K562 (cell line): ENCODE measurements around the gene ICA1. TPM values are rescaled to one million over a fixed set of nuclear protein-coding genes. Genes with fewer than 3 reads are reported as not detected.
A peak's percentile ranks its signal among the peaks of the same experiment; 100 is the strongest.

Experiments
- ATAC-seq: fragments of 200-7000 bp; cut with Tn5 transposase; 3 replicates; pipeline ENCODE4 v1.9.1; 2020; ENCODE audit warnings: moderate library complexity
- BruUV-seq: library from RNA; stranded (reverse); fragments of 400-500 nt; replicated peaks from 2 replicates; lab custom pipeline; 2021; lab: Mats Ljungman, UMichigan
- CTCF ChIA-PET: fragments of 300-600 bp; formaldehyde crosslinking; extraction: SDS; loops from one replicate; lab custom pipeline; 2021; ENCODE audit warnings: low intra/inter-chr PET ratio; lab: Yijun Ruan, JAX
- POLR2A ChIA-PET: fragments of 300-600, 350-650 bp; sonication (Branson Sonifier 250); formaldehyde crosslinking; extraction: SDS; loops from one replicate; lab custom pipeline; 2021; ENCODE audit warnings: antibody characterized with exemption, inconsistent platforms; lab: Yijun Ruan, JAX
- DNase-seq, 4 experiments: peaks; one replicate each; pipeline versions ENCODE4 v3.0.0 to v3.0.0-alpha.2; 2011 to 2018; ENCODE audit warnings: low spot score in 3 of 4, mixed read lengths in 3 of 4; ENCODE audit errors: extremely low read depth in 1 of 4
- FAIRE-seq: peaks from 2 replicates; lab custom pipeline; 2011; peaks lifted over from hg19 to GRCh38; lab: Jason Lieb, UNC
- H2AFZ ChIP-seq: 2 replicates; pipeline ENCODE4 v1.6.0; 2011; ENCODE audit warnings: low read depth, low read length, control low read depth, inconsistent platforms
- H3K27ac ChIP-seq: fragments of 200-600 bp; 3 replicates; pipeline ENCODE4 v1.8.0; 2011; ENCODE audit warnings: low read depth, mild to moderate bottlenecking, control low read depth, inconsistent platforms, low read length, moderate library complexity, mixed read lengths; ENCODE audit errors: extremely low read depth
- H3K27me3 ChIP-seq, 2 experiments: fragments of 300-600 bp in 1 of 2; 2 replicates in 1 of 2; 3 replicates in 1 of 2; pipeline versions ENCODE4 v1.6.0 to v1.8.0; 2011; ENCODE audit warnings: inconsistent platforms in 2 of 2, low read length in 2 of 2, mild to moderate bottlenecking in 1 of 2, mixed read lengths in 1 of 2, moderate library complexity in 1 of 2; ENCODE audit not compliant: control insufficient read depth in 2 of 2, insufficient read depth in 2 of 2
- H3K36me3 ChIP-seq: fragments of 300-600 bp; 3 replicates; pipeline ENCODE4 v1.8.0; 2011; ENCODE audit warnings: mild to moderate bottlenecking, low read length, inconsistent platforms; ENCODE audit not compliant: control insufficient read depth, insufficient read depth
- H3K4me1 ChIP-seq, 2 experiments: fragments of 200-600 bp in 1 of 2; replicated peaks in 1 of 2; 2 replicates in 1 of 2; 3 replicates in 1 of 2; pipeline versions ENCODE4 v1.5.1 to v1.8.0; 2011; ENCODE audit warnings: inconsistent platforms in 2 of 2, low read length in 2 of 2, mild to moderate bottlenecking in 1 of 2, mixed read lengths in 1 of 2, moderate library complexity in 1 of 2; ENCODE audit not compliant: control insufficient read depth in 2 of 2, insufficient read depth in 2 of 2
- H3K4me2 ChIP-seq: 2 replicates; pipeline ENCODE4 v1.6.1; 2011; ENCODE audit warnings: low read length, control low read depth, inconsistent platforms, mixed read lengths; ENCODE audit not compliant: insufficient read depth
- H3K4me3 ChIP-seq: fragments of 200-600 bp; sonication (generic), shearing (Covaris generic); 2 replicates; pipeline ENCODE4 v1.5.1; 2016; ENCODE audit warnings: control low read depth, inconsistent platforms
- H3K79me2 ChIP-seq: fragments of 200-600 bp; 3 replicates; pipeline ENCODE4 v1.8.0; 2011; ENCODE audit warnings: low read length, inconsistent platforms; ENCODE audit not compliant: control insufficient read depth, insufficient read depth
- H3K9ac ChIP-seq, 2 experiments: 2 replicates each; pipeline versions ENCODE4 v1.6.0 to v1.6.1; 2011; ENCODE audit warnings: low read depth in 2 of 2, low read length in 2 of 2, control low read depth in 1 of 2, inconsistent platforms in 1 of 2, mild to moderate bottlenecking in 1 of 2, mixed read lengths in 1 of 2; ENCODE audit not compliant: insufficient read depth in 1 of 2
- H3K9me1 ChIP-seq: one replicate; pipeline ENCODE4 v1.6.0; 2011; ENCODE audit warnings: inconsistent platforms, mild to moderate bottlenecking, low read length, moderate library complexity; ENCODE audit not compliant: control insufficient read depth, insufficient read depth
- H3K9me3 ChIP-seq: replicated peaks from 2 replicates; pipeline ENCODE4 v1.5.1; 2011; ENCODE audit warnings: low read depth, low read length, inconsistent platforms; ENCODE audit not compliant: control insufficient read depth, insufficient read depth
- H4K20me1 ChIP-seq: replicated peaks from 2 replicates; pipeline ENCODE4 v1.6.1; 2011; ENCODE audit warnings: low read length, inconsistent platforms, mixed read lengths; ENCODE audit not compliant: control insufficient read depth, insufficient read depth
- ELF1 ChIP-seq: fragments of 200-800 bp; sonication (Bioruptor generic); IDR thresholded peaks from 2 replicates; pipeline ENCODE4 v1.6.1; 2016; ENCODE audit warnings: missing genetic modification characterization, missing compliant biosample characterization
- JUN ChIP-seq, 2 experiments: sonication (generic) in 1 of 2; formaldehyde crosslinking in 1 of 2; IDR thresholded peaks; 2 replicates each; pipeline versions ENCODE4 v1.6.1 to v1.8.0; 2012 to 2022; ENCODE audit warnings: borderline replicate concordance in 2 of 2, mild to moderate bottlenecking in 2 of 2, improper control_type of control experiment in 1 of 2, low read depth in 1 of 2, low read length in 1 of 2, missing genetic modification reagents in 1 of 2
- MAFF ChIP-seq: IDR thresholded peaks from 2 replicates; pipeline ENCODE4 v1.6.1; 2012; ENCODE audit warnings: low read length, improper control_type of control experiment
- MAFG ChIP-seq: fragments of 450-650 bp; conservative IDR thresholded peaks from 2 replicates; pipeline ENCODE4 v1.6.1; 2016; ENCODE audit warnings: missing genetic modification characterization, missing compliant biosample characterization
- RBFOX2 ChIP-seq: fragments of 200-400 bp; formaldehyde crosslinking; IDR thresholded peaks from 2 replicates; pipeline ENCODE4 v1.6.1; 2017; ENCODE audit warnings: low read depth, mild to moderate bottlenecking, low read length, moderate library complexity
- TCFL5 ChIP-seq: fragments of 250-450 bp; sonication (Bioruptor Pico); conservative IDR thresholded peaks from 2 replicates; pipeline ENCODE4 v1.6.1; 2021; ENCODE audit warnings: mild to moderate bottlenecking, moderate library complexity, matching md5 sums
- ZNF316 ChIP-seq: fragments of 450-650 bp; IDR thresholded peaks from 2 replicates; pipeline ENCODE4 v1.6.1; 2016
- in situ Hi-C: fragments of 300-500 bp; cut with MboI; formaldehyde crosslinking; loops from 4 replicates; pipeline ENCODE4 v1.15.0; 2018; ENCODE audit warnings: inconsistent platforms, mixed read lengths
- intact Hi-C: fragments of 100-400 bp; cut with micrococcal nuclease; formaldehyde crosslinking; loops from 2 replicates; pipeline ENCODE4 v1.14.2; 2022
- polyA plus RNA-seq, 8 experiments: library from polyadenylated mRNA; depleted of rRNA in 4 of 8; stranded (reverse) in 5 of 8; unstranded in 3 of 8; fragments of >200 nt; fragmentation: Nextera tagmentation in 2 of 8; fragmentation: Illumina TruSeq in 1 of 8; extraction: Ambion mirVana in 2 of 8; extraction: Trizol in 1 of 8; gene quantifications; 2 replicates each; pipeline versions ENCODE4 v1.2.1 to v1.2.3, GENCODE V29; 2011 to 2014; ENCODE audit warnings: inconsistent platforms in 1 of 8, missing spikeins in 1 of 8
- total RNA-seq, 7 experiments: library from RNA; depleted of rRNA in 6 of 7; stranded (reverse); fragments of >200 nt in 6 of 7; fragmentation: Illumina TruSeq in 2 of 7; extraction: Trizol in 2 of 7; gene quantifications; 2 replicates each; pipeline versions ENCODE4 v1.2.1 to v1.2.3, GENCODE V29; 2011 to 2021; ENCODE audit warnings: low replicate concordance in 1 of 7
- TF ChIP-seq, protein P1 (sequence below): fragments of 450-650 bp; IDR thresholded peaks from 2 replicates; pipeline ENCODE4 v1.6.1; 2018; ENCODE audit warnings: mild to moderate bottlenecking, low read depth; ENCODE audit not compliant: partially characterized antibody

The ICA1 gene
- total and polyA plus RNA-seq, 9 of the 15 experiments (the other 6 are each of a cell fraction or from before 2014, with no cell fraction given), result 7.1 to 22.3 (median 16.4) TPM

DNA sequence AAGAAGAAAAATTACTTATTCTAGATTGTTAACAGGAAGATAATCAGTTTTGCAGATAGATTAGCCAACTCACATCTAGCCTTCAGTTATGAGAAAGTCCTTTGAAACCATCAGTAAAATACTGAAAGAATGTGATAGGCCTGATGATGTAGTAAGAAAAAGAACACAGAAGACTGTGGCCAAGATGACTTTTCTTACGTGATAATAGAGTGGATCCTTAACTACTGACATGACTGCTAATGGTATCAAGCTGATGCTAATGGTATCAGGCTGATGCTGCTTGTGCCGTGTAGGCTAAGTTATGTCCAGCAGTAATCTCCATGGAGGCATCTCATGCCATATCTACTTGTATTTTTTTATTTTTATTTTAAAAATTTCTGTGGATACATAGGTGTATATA lies 179.2 kb downstream of the ICA1 start (continued):
- no peak for TF ChIP-seq TCFL5 (CRISPR knock-in tag)

DNA sequence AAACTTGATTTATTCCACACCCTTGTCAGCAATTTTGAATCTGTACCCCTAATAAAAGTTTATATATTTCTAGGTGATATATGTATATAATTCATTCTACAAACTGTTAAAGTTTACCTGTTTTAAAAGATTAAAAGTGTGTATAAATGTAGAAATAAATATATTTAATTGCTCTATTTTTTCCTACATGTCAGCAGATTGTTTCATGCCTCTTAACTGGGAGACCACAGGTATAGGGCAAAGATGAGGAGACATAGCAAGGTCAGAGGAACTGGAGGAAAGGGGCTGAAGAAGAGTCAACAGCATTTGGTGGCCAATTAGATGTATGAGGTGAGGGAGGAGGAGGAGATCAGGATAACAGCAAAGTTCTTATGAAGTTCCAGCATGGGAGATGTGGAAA lies 183.5 kb downstream of the ICA1 start:
- no peaks in the 10 kb centered on the region for H3K79me2 ChIP-seq
- H3K36me3 ChIP-seq, result no peaks in the 10 kb centered on the region
- H3K4me2 ChIP-seq, result no peak overlapping the region
- no peaks in the 10 kb centered on the region for H3K9me1 ChIP-seq
- H3K4me1 ChIP-seq, result no peaks in the 10 kb centered on the region
- ATAC-seq, result no peak
- no peak for DNase-seq
- POLR2A ChIA-PET, result no interaction called here
- no peaks in the 10 kb centered on the region for H3K9me3 ChIP-seq
- in situ Hi-C loops (no loop called here), intact Hi-C loops (no loop called here)
- H2AFZ ChIP-seq, result no peak overlapping the region
- BruUV-seq, result no TSS peak
- FAIRE-seq, result no peak
- H3K27me3 ChIP-seq, result no peaks in the 10 kb centered on the region
- TF ChIP-seq ZNF316 (peak; percentile 53), ELF1 (tag) (no peak), JUN (IDR thresholded peaks at IDR 0.05; ENCODE audit: borderline replicate concordance, low read depth, low read length) (no peak), JUN (CRISPR knock-in tag; IDR thresholded peaks at IDR 0.05; ENCODE audit: borderline replicate concordance) (no peak), MAFF (0 out of 2 replicates have a peak, but pooled peaks have one; percentile 5), RBFOX2 (no peak), MAFG (0 out of 2 replicates have a peak, but pooled peaks have one; percentile 5)
- TF ChIP-seq, protein P1, sequence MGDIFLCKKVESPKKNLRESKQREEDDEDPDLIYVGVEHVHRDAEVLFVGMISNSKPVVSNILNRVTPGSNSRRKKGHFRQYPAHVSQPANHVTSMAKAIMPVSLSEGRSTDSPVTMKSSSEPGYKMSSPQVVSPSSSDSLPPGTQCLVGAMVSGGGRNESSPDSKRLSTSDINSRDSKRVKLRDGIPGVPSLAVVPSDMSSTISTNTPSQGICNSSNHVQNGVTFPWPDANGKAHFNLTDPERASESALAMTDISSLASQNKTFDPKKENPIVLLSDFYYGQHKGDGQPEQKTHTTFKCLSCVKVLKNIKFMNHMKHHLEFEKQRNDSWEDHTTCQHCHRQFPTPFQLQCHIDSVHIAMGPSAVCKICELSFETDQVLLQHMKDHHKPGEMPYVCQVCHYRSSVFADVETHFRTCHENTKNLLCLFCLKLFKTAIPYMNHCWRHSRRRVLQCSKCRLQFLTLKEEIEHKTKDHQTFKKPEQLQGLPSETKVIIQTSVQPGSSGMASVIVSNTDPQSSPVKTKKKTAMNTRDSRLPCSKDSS, result no peak
- TF ChIP-seq, all 486 proteins: peak for 3
- H3K4me3 ChIP-seq, result no peak overlapping the region
- no peak overlapping the region for H3K27ac ChIP-seq
- CTCF ChIA-PET, result interaction anchor here (0.6 kb wide), 1 partner anchor 932 kb away, joined by 3 read pairs; no protein-coding TSS in a partner anchor
- no peak overlapping the region for H3K9ac ChIP-seq
- no peaks in the 10 kb centered on the region for H4K20me1 ChIP-seq
